Measurements from ENCODE around the gene MCCC2.

DNA sequence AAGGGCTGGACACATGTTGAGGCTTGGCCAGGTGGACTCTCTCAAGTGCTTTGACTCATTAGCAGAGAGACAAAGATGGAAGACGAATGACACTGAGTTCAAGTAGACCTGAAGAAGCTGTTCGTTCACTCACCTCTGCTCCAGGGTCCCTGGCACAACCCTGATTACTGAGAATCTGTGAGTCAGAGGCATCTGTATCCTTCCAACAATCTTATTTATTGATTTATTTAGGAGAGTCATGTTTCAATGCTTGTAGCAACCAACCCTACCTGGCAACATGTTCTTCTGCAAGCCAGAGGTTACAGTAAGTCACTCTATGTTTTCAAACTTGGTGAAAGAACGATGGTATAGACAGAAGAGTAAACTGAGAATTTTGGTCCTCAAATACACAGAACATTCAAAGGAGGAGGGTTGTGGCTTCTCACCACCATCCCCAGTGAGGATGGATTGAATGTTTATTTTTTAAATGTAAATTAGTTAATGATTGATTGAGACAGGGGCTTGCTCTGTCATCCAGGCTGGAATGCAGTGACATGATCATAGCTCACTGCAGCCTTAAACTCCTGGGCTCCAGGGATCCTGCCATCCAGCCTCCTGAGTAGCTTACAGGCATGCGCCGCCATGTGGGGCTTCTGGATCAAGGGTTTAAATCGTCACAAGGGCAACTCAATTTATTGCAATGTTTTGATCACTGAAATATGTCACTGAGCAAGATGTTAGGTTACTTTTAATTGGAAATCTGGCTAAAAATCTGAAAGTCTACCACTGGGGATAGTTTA lies 76.2 kb downstream of the MCCC2 start:
- no peak for TF ChIP-seq SUZ12 (IDR thresholded peaks at IDR 0.05)
- TF ChIP-seq LEF1 (IDR thresholded peaks at IDR 0.05; ENCODE audit: borderline replicate concordance) = no peak
- TF ChIP-seq ARNT (IDR thresholded peaks at IDR 0.05) = no peak
- no peak for TF ChIP-seq SP1 (IDR thresholded peaks at IDR 0.05)
- no peak for TF ChIP-seq FOXM1 (IDR thresholded peaks at IDR 0.05; ENCODE audit: borderline replicate concordance)
- no peak for TF ChIP-seq TARDBP (IDR thresholded peaks at IDR 0.05)
